Lung (tissue), 12 donors: ENCODE measurements around the gene TMEM127. TPM values are rescaled to one million over a fixed set of nuclear protein-coding genes. Genes with fewer than 3 reads are reported as not detected.

ENCODE experiments used
- ATAC-seq: fragments of 200-7000 bp; cut with Tn5 transposase; one replicate; pipeline ENCODE4 v1.9.1; 2020; ENCODE audit warnings: moderate number of reproducible peaks; ENCODE audit not compliant: insufficient read depth, low FRiP score
- DNase-seq, 3 donors: peaks; one replicate each; pipeline ENCODE4 v3.0.0-alpha.2; 2013 to 2017
- H3K27ac ChIP-seq, 2 donors: one replicate each; pipeline ENCODE4 v1.5.1; 2013; ENCODE audit warnings: mild to moderate bottlenecking in 2 of 2, moderate library complexity in 2 of 2, control low read depth in 1 of 2, inconsistent platforms in 1 of 2, low read depth in 1 of 2, low read length in 1 of 2
- H3K27me3 ChIP-seq, 3 donors: one replicate each; pipeline ENCODE4 v1.5.1; 2013; ENCODE audit warnings: low read length in 2 of 3; ENCODE audit not compliant: control insufficient read depth in 3 of 3, insufficient read depth in 3 of 3
- H3K36me3 ChIP-seq, 4 donors: one replicate each; pipeline ENCODE4 v1.5.1; 2013; ENCODE audit warnings: low read length in 4 of 4, mild to moderate bottlenecking in 1 of 4, moderate library complexity in 1 of 4; ENCODE audit not compliant: control insufficient read depth in 4 of 4, insufficient read depth in 4 of 4
- H3K4me1 ChIP-seq, 5 donors: one replicate each; pipeline ENCODE4 v1.5.1; 2013; ENCODE audit warnings: low read length in 5 of 5, mild to moderate bottlenecking in 2 of 5, moderate library complexity in 1 of 5; ENCODE audit not compliant: control insufficient read depth in 5 of 5, insufficient read depth in 5 of 5
- H3K4me3 ChIP-seq: one replicate; pipeline ENCODE4 v1.5.1; 2013; ENCODE audit warnings: mild to moderate bottlenecking, control low read depth, moderate library complexity
- H3K9ac ChIP-seq, 2 donors: one replicate each; pipeline ENCODE4 v1.5.1; 2013; ENCODE audit warnings: low read length in 2 of 2, control low read depth in 1 of 2; ENCODE audit not compliant: insufficient read depth in 1 of 2
- H3K9me3 ChIP-seq, 4 donors: one replicate each; pipeline ENCODE4 v1.5.1; 2013; ENCODE audit warnings: low read length in 3 of 4, mild to moderate bottlenecking in 1 of 4, moderate library complexity in 1 of 4; ENCODE audit not compliant: control insufficient read depth in 4 of 4, insufficient read depth in 3 of 4
- WGBS, 2 donors: extraction: QIAGEN DNeasy Blood & Tissue Kit; methylation state at CpG; one replicate each; pipeline ENCODE4 v1.1.7; 2013; 5-methylcytosine and 5-hydroxymethylcytosine counted together
- polyA plus RNA-seq, 2 donors: library from polyadenylated mRNA; stranded (reverse); fragments of 200-250 nt; gene quantifications; one replicate each; pipeline ENCODE4 v1.2.1, GENCODE V29; 2013
- total RNA-seq, 2 donors: library from RNA; depleted of rRNA in 1 of 2; stranded (reverse); fragments of >200 nt in 1 of 2; gene quantifications; one replicate each; pipeline ENCODE4 v1.2.1, GENCODE V29; 2014 to 2021
- TF ChIP-seq, protein P1 (sequence below): IDR thresholded peaks from 2 replicates; pipeline ENCODE4 v1.5.1; 2012; ENCODE audit warnings: mild to moderate bottlenecking; ENCODE audit errors: control extremely low read depth, extremely low read depth
- donor health status: control.
- donor health status: control.
- donor health status: Bipolar disorder and iron deficiency.
- donor health status: healthy.
- donor health status: DM: yes; HTN: yes; CAD: no.

The TMEM127 gene
- total and polyA plus RNA-seq, 4 donors = 15.3 to 67.2 (median 38.1) TPM

DNA sequence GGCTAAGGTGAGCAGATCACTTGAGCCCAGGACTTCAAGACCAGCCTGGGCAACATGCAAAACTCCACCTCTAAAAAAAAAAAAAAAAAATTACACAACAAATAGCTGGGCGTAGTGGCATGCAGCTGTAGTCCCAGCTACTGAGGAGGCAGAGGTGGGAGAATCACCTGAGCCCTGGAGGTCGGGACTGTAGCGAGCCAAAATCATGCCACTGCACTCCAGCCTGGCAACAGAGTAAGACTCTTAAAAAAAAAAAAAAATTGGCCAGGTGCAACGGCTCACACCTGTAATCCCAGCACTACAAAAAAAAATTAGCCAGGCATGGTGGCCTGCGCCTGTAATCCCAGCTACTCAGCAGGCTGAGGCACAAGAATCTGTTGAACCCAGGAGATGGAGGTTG is 64.5 kb downstream of the TMEM127 start:
- 58 to 70% methylated on average over 5 of the region's 5 CpGs for WGBS, 2 donors
- H3K27me3 ChIP-seq = no peaks in the 10 kb centered on the region
- TF ChIP-seq, protein P1, sequence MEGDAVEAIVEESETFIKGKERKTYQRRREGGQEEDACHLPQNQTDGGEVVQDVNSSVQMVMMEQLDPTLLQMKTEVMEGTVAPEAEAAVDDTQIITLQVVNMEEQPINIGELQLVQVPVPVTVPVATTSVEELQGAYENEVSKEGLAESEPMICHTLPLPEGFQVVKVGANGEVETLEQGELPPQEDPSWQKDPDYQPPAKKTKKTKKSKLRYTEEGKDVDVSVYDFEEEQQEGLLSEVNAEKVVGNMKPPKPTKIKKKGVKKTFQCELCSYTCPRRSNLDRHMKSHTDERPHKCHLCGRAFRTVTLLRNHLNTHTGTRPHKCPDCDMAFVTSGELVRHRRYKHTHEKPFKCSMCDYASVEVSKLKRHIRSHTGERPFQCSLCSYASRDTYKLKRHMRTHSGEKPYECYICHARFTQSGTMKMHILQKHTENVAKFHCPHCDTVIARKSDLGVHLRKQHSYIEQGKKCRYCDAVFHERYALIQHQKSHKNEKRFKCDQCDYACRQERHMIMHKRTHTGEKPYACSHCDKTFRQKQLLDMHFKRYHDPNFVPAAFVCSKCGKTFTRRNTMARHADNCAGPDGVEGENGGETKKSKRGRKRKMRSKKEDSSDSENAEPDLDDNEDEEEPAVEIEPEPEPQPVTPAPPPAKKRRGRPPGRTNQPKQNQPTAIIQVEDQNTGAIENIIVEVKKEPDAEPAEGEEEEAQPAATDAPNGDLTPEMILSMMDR = no peak
- H3K9ac ChIP-seq = no peak overlapping the region
- DNase-seq (no peak), ATAC-seq (no peak)
- peaks cover 14 to 20% (median 19%) of the 10 kb centered on the region in 5 donors for H3K4me1 ChIP-seq
- H3K9me3 ChIP-seq = no peaks in the 10 kb centered on the region
- H3K4me3 ChIP-seq = no peak overlapping the region
- H3K36me3 ChIP-seq = peaks cover 0 to 4% (median 0%) of the 10 kb centered on the region in 4 donors
- peak overlapping the region; percentile 10 to 40 for H3K27ac ChIP-seq

DNA sequence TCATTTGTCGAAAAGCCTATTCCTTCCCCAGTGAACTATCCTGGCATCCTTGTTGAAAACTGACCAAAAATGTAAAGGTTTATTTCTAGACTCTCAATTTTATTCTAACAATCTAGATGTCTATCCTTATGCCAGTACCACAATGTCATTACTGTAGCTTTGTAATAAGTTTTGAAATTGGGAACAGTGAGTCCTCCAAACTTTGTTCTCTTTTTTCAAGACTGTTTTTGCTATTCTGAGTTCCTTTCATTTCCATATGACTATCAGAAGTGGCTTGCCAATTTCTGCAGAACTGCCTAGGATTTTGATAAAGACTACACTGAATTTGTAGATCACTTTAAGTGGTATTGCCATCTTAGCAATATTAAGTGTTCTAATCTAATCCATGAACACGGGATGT is 66.9 kb downstream of the TMEM127 start:
- H3K27me3 ChIP-seq = no peaks in the 10 kb centered on the region
- TF ChIP-seq, protein P1 = no peak
- H3K4me1 ChIP-seq = peaks cover 0 to 18% (median 11%) of the 10 kb centered on the region in 5 donors
- DNase-seq (no peak), ATAC-seq (no peak)
- WGBS, 2 donors = 83 to 84% methylated on average over 2 of the region's 2 CpGs
- no peaks in the 10 kb centered on the region for H3K9me3 ChIP-seq
- H3K27ac ChIP-seq = no peak overlapping the region
- no peak overlapping the region for H3K9ac ChIP-seq
- peaks cover 5 to 13% (median 11%) of the 10 kb centered on the region in 4 donors for H3K36me3 ChIP-seq
- H3K4me3 ChIP-seq = no peak overlapping the region

Other genes with a start within 250 kb of the TMEM127 start
- gene GPAT2, start 231.1 kb downstream of the TMEM127 start, total RNA-seq = 1 to 10 TPM; 1.2 to 4.4 TPM
- gene GPAT2, start 231.1 kb downstream of the TMEM127 start, polyA plus RNA-seq = 1 to 10 TPM; 5.2 to 6.2 TPM
- under 1 TPM; 0.21 to 0.88 TPM for gene ADRA2B, start 149.4 kb downstream of the TMEM127 start, total RNA-seq
- under 1 TPM; 0.25 to 0.31 TPM for gene ADRA2B, start 149.4 kb downstream of the TMEM127 start, polyA plus RNA-seq
- gene ASTL, start 127.5 kb downstream of the TMEM127 start, total RNA-seq = not detected
- under 1 TPM; 0.14 to 0.34 TPM for gene ASTL, start 127.5 kb downstream of the TMEM127 start, polyA plus RNA-seq
- 1 to 10 TPM; 4.4 to 7.3 TPM for gene DUSP2, start 120.6 kb downstream of the TMEM127 start, total RNA-seq
- gene DUSP2, start 120.6 kb downstream of the TMEM127 start, polyA plus RNA-seq = 10 to 100 TPM in 1 of 2 donors, 1 to 10 TPM in 1; 3.5 to 33.6 TPM
- gene STARD7, start 57.2 kb downstream of the TMEM127 start, total RNA-seq = 100 to 1,000 TPM; 121 to 141 TPM
- 10 to 100 TPM; 52.2 to 65.2 TPM for gene STARD7, start 57.2 kb downstream of the TMEM127 start, polyA plus RNA-seq
- 10 to 100 TPM; 74.2 to 74.3 TPM for gene CIAO1, start 228 bp upstream of the TMEM127 start, total RNA-seq
- gene CIAO1, start 228 bp upstream of the TMEM127 start, polyA plus RNA-seq = 10 to 100 TPM; 27.9 to 67.7 TPM
- gene SNRNP200, start 39.5 kb upstream of the TMEM127 start, total RNA-seq = 100 to 1,000 TPM; 102 to 106 TPM
- gene SNRNP200, start 39.5 kb upstream of the TMEM127 start, polyA plus RNA-seq = 10 to 100 TPM; 65.9 to 74.1 TPM
- 1 to 10 TPM; 1.9 to 2.2 TPM for gene ITPRIPL1, start 59.3 kb upstream of the TMEM127 start, total RNA-seq
- 1 to 10 TPM in 1 of 2 donors, under 1 TPM in 1; 0.33 to 1.1 TPM for gene ITPRIPL1, start 59.3 kb upstream of the TMEM127 start, polyA plus RNA-seq
- 1 to 10 TPM; 1.1 to 4.0 TPM for gene NCAPH, start 69.8 kb upstream of the TMEM127 start, total RNA-seq
- 1 to 10 TPM; 2.0 to 2.1 TPM for gene NCAPH, start 69.8 kb upstream of the TMEM127 start, polyA plus RNA-seq
- gene NEURL3, start 239.4 kb upstream of the TMEM127 start, total RNA-seq = 1 to 10 TPM in 1 of 2 donors, under 1 TPM in 1; 0.31 to 1.1 TPM
- gene NEURL3, start 239.4 kb upstream of the TMEM127 start, polyA plus RNA-seq = 1 to 10 TPM in 1 of 2 donors, under 1 TPM in 1; 0.24 to 2.1 TPM